ENCODE data around the gene ABHD12. TPM values are rescaled to one million over a fixed set of nuclear protein-coding genes. Genes with fewer than 3 reads are reported as not detected.

ABHD12 gene
- 21.4 and 28.7 TPM in 2 replicates for total RNA-seq

GRCh38 chr20:25390538-25391528 lies at the start of gene ABHD12:
TSS of gene ABHD12 (minus strand) at chr20:25390835. CDS start at chr20:25390703, 132 bp downstream.

GRCh38 chr20:25407311-25408169 lies 16.9 kb upstream of the ABHD12 start, which contains the start of gene GINS1:
TSS of gene GINS1 (plus strand) at chr20:25407673. CDS start at chr20:25407821, 148 bp downstream.

Small RNAs within 50 kb of the gene (small RNA-seq; reads per million reads assigned to genes)
- not detected for gene AL121772.2

Other genes with a start within 250 kb of the ABHD12 start
- gene ENTPD6, start 195.1 kb downstream of the ABHD12 start, total RNA-seq: 39.8 and 40.1 TPM in 2 replicates
- 92.2 and 95.9 TPM in 2 replicates for gene PYGB, start 142.8 kb downstream of the ABHD12 start, total RNA-seq
- gene GINS1, start 16.8 kb upstream of the ABHD12 start, total RNA-seq: 1.7 and 1.8 TPM in 2 replicates
- 10.6 and 16.4 TPM in 2 replicates for gene NINL, start 194.7 kb upstream of the ABHD12 start, total RNA-seq
- gene NANP, start 233.2 kb upstream of the ABHD12 start, total RNA-seq: 11.5 and 13.8 TPM in 2 replicates